Stimulated activated CD4-positive, alpha-beta T cell treated with anti-CD3 and anti-CD28 coated beads, TNF-alpha, amount 100 ng/mL, for 1 hour (primary cell): Measurements from ENCODE around the gene RAB13.

ENCODE experiments used
- DNase-seq, 3 donors: peaks; one replicate each; pipeline ENCODE4 v3.0.0-alpha.2; 2020; ENCODE audit warnings: low read depth in 3 of 3, low spot score in 1 of 3

RAB13 gene

DNA sequence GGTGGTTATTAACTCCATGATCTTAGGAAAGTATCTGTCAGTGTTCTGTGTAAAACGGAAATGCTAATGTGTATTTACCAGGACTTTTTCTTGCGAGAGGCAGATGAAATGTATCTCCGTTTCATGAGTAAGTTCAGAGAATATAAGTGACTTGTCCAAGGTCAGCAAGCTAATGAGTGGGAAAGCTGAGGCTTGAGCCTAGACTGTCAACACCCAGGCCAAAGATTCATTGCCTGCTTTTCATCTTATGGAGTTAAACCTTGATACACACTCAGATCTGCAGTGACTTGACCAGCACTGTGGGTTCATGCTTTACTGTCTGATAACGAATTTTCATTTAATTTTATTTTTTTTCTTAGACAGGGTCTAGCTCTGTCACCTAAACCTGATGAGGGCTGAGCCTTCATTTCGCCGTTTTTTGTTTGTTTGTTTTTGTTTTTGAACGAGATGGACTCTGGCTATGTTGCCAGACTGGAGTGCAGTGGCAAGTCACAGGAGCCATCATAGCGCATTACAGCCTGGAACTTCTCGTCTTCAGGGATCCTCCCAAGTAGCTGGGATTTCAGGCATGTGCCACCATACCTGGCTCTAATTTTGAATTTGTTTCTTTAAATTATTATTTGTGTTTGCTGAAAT lies 7.7 kb downstream of the RAB13 start:
- DNase-seq: no peak

DNA sequence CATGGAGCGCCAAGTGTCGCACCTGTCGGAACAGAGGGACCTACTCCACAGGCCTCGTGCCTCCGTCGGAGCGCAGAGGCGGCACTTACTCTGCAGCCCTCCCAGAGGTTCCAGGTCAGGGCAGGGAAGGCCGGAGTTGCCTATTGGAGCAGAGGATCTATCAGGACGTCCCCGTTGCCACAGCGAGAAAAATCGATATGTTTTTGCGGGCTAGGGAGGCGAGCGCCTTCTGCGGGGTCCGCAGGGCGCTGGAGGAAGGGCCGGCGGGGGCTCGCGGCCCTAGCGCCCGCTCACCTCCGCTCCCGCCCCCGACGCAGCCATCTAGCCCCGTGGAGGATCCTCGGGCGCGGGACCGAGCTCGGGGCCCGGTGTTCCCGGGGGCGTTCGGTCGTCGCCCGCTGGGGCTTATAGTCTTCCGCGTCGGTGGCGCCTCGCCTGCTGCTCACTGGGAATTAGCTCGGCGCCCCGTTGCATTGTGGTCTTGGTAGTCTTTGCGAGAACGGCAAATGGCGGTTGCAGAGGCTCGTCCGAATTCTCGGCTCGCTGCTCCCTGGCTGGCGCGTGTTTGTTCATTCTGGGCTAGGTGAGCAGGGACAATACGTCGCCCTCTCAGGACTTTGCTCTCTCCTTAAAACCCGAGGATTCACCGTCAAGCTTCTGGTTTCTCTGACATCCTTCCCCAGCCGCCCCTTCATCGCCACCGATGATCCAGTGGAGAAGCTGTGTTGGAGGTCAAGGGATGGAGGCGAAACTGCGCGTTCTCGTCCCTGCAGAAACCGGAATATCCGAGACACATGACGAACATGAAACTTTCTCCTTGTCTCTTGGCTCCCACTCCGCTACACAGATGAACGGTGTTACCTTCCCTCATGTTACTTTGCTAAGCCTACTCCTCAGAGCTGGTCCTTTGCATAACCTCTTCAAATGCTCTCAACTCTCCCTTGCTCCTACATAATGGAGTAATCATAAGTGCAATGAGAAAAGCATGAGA lies 8.6 kb downstream of the RAB13 start, which contains the start of gene JTB:
Gene JTB (minus strand): TSS at position 425 of the 991 bp plus-strand sequence. CDS start 422 bp downstream, at position 3.
- peak; percentile 55 to 70 (median 61) for DNase-seq

DNA sequence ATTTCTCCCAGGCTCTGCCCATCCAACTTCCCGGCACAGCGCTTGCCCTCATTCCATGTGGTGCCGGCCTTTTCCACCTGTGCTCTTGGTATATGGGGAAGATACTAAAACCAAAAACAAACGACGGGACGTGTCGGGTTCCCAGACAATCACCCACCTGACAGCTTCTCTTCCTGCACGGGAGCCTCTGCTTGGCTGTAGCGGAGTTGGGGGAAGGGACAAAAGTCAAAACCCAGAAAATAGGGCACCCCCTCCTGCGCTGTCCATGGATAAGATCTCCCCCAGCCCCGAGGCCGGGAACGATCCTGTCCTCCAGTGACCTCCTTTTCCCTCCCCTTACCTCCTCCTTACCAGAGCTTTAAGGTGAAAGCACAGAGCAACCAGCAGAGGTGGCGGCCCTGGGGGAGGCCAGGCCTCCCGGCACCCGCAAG lies 9.3 kb downstream of the RAB13 start:
- no peak for DNase-seq

DNA sequence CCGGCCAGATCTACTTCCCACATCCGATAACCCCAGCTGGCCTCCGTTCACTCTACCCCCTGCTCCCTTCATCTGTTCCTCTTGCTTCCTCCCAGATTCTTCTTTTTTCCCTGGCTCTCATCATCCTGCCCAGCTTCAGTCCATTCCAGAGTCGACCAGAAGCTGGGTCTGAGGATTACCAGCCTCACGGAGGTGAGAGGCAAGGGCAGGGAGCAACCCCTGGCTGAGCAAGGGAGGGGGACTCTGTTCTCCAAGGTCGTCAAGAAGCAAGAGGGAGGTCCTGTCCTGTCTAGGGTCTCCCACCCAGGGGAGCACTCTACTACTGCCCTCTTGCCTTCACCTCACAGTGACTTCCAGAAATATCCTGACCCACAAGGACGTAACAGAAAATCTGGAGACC lies 12.6 kb downstream of the RAB13 start:
- DNase-seq: no peak

DNA sequence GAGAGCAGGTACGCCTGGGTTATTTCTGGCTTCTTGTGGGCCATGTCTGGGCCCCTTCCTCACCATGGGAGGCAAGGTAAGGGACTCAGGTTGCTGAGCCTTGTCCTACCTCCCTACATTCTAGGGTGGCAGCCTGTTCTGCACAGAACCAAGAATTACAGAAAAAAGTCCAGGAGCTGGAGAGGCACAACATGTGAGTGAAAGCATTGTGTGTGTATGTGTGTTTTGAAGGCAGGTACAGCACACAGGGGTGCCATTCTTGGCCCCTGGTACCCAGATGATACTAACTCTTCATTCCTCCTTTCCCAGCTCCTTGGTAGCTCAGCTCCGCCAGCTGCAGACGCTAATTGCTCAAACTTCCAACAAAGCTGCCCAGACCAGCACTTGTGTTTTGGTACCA lies 13.1 kb downstream of the RAB13 start:
- DNase-seq: no peak

DNA sequence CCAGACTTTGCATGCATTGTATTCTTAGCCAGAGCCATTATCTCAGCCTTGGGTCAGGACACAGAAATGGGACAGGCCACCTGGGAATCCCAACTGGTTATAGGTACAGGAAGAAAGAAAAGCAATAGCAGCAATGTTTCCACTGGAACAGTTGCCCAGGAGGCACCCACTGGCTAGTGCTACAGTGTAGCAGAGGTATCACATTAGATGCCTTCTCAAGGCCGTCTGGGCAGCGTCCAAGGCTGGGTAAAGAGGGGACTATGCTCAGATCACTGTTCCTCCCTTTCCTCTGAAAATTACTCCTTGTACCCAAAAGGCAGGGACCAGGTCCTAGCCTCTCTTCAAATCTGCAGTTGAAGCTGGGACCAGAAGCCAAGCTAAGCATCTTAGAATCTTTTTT lies 15.8 kb downstream of the RAB13 start:
- no peak for DNase-seq

DNA sequence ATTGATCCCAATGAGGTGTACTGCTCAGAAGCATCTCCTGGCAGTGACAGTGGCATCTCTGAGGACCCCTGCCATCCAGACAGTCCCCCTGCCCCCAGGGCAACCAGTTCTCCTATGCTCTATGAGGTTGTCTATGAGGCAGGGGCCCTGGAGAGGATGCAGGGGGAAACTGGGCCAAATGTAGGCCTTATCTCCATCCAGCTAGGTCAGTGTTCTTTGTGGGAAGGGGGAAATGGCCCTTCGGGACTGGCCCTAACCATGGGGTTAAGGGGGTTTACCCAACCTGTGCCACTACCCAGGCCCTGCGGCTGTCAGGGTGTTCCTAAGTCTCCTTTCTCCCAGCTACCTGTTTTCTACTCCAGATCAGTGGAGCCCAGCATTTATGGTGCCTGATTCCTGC lies 17.2 kb downstream of the RAB13 start:
- no peak for DNase-seq

DNA sequence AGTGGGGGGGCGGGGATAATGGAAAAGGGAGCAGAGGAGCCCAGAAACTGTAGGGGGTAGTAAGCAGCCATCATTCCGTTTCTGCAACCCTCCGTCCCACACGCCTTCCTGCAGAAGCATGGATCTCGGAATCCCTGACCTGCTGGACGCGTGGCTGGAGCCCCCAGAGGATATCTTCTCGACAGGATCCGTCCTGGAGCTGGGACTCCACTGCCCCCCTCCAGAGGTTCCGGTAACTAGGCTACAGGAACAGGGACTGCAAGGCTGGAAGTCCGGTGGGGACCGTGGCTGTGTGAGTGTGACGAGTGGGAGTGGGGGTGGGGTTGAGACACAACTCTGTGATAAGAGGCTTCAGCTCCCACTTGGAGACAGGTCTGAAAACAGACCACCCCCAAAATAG lies 17.7 kb downstream of the RAB13 start:
- no peak for DNase-seq

DNA sequence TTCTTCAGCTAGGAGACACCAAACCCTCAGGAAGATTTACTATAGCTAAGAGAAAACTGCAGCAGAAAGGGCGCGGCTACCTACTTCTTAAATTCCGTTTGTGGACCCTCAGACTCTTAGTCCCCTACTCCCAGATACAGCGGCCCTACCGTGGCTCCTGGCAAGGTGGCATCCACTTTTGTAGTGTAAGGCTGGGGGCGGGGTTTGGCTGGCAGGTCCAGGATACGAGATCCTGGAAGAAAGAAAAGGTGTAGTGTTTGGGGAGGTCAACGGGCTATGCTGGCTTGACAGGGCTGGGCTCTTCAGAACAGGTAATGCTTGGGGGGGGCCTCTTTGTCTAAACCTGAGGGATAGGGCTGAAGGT lies 18.2 kb downstream of the RAB13 start:
- no peak for DNase-seq

DNA sequence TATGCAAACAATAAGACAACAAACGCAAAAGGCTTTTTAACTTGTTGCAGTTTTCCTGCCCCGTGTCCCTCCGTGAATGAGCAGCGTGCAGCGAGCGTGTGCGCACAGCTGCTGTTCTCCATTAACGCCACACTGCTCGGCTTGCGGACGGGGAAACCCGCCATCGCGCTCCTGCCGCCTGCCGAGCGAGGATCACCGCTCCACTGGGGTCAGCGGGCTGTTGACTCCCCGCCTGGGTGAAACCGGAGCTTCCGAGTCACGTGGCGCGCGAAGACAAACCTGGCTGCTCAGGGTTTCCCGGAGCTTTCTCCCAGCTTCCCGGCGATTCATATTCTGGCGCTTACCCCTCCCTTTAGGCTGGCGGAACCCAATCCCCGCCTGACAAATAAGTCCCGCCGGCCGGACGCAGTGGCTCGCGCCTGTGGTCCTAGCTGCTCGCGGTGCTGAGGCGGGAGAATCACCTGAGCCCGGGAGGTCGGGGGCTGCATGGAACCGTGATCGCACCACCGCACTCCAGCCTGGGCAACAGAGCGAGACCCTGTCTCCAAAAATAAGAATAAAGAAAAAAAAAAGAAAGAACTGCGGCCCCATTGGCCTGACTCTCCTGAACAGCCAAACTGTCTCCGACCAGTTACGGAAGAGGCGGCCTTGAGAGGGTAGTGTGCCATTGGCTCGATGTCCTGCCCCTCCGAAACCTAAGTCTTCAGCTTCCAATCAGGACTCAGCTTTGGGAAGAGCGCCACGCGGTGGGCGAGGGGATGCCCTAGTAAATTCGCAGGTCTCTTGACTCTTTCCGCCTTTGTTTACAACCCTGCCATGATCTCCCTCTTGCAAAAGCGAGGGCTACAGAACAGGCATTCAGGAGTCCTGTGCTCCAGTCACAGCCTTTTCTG lies 18.8 kb downstream of the RAB13 start, which contains the start of gene CREB3L4:
Gene CREB3L4 (plus strand): TSS at position 796 of the 893 bp plus-strand sequence. CDS start 624 bp downstream, outside the sequence.
- peak; percentile 58 to 65 (median 63) for DNase-seq

DNA sequence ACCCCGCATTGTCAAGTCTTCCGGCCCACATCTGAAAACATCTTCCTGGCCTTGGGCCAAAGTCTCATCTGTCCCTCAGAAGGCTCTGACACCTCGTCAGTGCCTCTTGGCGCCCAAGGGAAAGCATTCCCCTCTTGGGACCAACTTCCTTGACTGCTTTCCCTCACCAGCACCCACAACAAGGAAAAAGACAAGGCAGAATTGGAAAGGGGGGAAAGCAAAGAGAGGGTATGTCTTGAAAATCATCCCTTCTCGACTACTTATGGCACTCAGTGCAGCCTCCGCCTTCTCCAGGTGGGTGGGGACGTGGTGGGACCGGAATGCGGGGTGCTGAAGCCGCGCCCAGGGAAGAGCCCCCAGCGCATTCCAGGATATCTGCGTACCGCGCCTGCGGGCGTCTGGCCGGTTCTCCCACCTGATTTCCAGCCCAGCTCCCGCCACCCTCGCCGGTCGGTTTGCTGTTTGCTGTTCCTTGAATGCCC lies 22.2 kb downstream of the RAB13 start:
- DNase-seq: no peak

DNA sequence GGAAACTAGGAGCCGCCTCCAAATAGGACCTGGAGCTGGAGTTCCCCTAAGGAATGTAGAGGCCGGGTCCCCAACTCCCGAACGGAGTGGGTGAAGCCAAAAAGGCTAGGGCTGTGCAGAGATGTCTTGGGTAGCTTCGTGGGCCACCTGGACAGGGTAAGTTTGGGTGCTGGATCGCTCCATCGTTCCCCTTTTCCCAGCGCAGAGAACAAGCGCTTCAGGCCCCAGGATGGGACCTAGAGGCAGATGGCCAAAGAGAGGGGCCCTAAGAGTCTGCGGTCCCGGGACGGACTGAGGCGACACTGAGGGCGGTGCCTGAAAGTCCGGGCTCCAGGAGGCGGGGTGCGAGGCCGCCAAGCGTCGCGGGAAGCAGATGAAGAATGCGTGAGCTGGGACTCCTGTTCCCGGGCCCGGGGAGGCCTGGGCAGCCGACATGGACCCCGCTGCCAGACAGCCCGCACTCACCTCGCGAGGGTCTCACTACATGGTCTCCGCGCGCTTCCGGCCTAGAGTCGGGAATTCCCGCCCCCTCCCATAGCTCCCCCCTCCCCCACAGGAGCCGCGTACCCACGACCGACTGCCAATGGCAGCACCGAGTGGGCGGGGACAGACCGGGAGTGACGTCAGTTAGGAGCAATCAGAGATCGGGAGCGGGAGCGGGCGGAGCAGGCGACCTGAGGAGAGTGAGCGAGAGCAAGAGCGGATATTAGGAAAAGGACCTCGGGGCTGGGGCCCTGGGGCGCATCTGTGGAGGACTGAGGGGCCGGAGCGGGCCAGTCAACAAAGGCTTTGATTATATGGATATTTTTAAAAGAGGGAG lies 22.9 kb downstream of the RAB13 start, which contains the start of gene SLC39A1:
Gene SLC39A1 (minus strand): TSS at position 508 of the 820 bp plus-strand sequence. CDS start 822 bp downstream, outside the sequence.
- DNase-seq: peak; percentile 82 to 89 (median 85)

DNA sequence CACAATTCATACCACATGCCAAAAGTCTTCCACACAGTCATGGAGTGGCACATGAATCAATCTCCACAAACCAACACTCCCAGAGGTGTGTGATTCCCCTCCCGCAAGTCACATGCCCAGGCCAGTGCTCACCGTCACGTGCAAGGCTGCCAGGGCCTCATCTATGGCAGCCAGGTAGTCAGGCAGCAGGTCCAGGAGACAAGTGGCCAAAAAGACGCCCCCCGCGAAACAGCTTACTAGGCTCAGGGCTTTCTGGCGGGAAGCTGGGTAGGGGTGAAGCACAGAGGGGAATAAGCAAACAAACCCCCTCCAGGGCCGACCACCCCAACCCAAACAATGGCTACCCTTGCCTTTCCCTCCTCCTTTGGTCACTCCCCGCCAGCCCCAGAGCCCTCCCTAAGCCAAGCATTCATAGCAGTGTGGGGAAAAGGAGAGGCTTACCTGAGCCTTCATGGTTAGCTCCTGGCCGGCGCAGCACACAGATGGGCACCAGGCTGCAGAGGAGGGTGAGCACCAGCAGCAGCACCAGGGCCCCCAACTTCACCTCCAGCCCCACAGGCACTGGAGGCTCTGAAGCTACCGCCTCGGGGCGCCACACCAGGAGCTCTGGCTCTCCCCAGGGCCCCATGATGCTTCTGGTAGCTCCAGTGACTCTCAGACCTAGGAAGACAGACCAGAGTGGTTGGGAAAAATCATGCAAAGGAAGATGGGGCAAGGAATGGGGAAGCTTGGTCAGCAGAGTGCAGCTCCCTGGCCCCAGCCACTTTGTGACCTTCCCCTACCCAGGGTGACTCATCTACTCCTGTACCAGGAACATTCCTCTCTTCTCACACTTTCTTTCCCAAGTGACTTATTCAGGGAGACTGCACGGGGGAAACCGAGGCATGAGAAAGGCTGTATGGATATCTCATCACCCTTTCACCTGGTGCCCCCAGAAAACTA lies 23.8 kb downstream of the RAB13 start:
- no peak for DNase-seq

DNA sequence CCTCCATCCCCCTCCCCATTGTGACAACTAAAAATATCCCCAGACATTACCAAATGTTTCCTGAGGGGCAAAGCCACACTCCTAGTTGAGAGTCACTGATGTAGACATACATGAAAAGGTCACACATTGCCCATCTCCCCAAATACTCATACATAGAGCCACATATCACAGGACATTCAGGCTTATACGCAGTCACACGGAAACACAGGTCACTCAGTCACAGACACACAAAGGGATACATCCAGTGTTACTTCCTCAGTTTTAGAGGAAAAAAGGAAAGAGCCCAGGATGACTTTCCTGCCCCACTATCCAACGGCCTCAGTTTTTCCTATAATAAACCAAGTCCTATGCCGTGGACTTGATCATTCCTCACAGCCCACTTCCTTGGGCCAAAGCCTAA lies 24.7 kb downstream of the RAB13 start:
- DNase-seq: no peak

DNA sequence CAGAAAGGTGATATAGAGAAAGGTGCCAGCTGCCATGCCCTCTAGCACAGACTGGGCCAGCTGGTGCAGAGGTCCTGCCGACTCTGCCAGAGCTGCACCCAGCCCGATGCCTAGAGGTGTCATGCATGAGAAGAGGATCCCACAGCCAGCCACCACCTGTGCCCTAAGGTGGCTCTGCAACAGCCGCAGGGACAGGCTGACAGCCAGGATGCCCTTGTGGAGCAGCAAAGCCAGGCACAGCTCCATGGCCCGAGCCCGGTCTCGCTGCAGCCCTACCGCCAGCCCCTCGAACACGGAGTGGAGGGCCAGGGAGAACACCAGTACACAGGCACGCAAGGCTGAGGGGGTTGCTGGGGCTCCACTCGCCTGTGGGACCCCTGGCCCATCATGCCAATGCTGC lies 25.9 kb downstream of the RAB13 start:
- DNase-seq: no peak

DNA sequence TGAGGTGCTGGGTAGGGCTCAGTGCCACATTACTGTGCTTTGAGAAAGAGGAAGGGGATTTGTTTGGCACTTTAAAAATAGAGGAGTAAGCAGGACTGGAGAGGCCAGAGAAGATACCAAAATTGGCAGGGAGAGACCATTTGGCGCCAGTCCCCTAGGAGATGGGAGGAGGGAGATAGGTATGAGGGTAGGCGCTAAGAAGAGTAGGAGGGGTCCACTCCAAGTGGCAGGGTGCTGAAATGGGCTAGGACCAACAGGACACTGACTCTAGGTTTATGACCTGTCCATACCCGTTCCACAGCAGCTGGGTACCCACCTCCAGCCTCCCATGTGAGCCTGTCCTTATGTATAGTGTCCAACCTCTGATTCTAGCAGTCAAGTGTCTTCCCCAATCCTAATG lies 26.7 kb downstream of the RAB13 start:
- DNase-seq: no peak

DNA sequence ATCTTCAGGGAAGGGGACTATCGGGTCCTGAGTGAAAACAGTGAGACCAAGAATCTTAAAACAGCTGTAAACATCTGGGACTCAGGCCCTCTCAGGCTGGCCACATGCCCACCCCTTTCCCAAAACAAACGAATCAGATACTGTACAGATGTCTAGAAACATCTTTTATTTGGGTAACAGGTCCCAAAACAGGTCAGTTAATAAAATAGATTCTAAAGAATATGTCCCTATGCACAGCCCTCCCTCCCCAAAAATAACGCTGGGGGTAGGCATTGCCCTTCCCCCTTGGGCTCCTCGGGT lies 27.2 kb downstream of the RAB13 start:
- no peak for DNase-seq

DNA sequence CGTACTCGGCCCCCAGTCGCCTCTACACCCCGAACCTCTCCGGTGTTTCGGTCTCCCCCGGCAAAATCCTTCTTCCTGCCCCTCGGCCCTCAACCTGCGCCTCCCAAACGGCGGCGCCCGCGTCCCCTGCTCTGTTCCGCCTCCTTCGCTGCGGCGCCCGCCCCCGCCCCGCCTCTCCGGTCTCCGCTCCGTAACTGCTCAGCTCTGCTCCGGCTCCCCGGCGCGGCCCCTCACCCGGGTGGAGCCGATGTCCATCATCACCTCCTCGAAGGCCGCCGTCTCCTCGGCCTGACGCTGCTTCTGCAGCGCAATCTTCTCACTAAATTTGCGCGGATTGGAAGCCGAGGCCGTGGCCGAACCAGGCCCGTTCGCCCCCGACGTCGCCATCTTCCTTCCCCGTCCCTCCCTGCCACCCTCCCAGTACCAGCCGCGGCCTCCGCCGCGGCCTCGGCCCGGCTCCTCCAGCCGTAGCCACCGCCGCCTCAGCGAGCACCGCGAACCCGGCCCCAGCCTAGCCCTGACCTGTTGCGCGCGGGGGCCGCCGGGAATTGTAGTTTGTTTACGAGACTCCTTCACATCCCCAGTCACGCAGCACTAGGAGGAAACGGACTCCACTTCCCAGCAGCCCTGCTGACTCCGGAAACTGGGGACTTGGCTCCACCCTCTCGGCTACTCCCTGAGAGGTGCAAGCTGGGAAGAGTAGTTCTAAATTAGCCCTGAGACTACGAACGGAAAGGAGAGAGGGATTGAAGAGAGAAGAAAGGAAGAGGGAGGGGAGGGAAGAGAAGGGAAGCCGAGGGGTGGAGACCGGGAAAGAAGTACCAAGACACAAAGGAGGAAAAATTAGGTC lies 27.8 kb downstream of the RAB13 start, which contains the start of gene CRTC2:
Gene CRTC2 (minus strand): TSS at position 502 of the 850 bp plus-strand sequence. CDS start 115 bp downstream, at position 387.
- DNase-seq: peak; percentile 90 to 92 (median 91)
